NCI-H146 (cell line): ENCODE measurements around the gene MED7.

Experiments used
- DNase-seq: peaks from one replicate; lab custom pipeline; 2025; lab: John Stamatoyannopoulos, UW

Gene MED7

GRCh38 chr5:157106630-157107461, 35.8 kb downstream of the MED7 start:
- no peak for DNase-seq

GRCh38 chr5:157100140-157100679, 42.5 kb downstream of the MED7 start:
- no peak for DNase-seq

GRCh38 chr5:157088342-157088990, 54.2 kb downstream of the MED7 start:
- DNase-seq: no peak
